Measurements from ENCODE around the gene DISC1. TPM values are rescaled to one million over a fixed set of nuclear protein-coding genes. Genes with fewer than 3 reads are reported as not detected.

Gene DISC1
- total RNA-seq, 3 donors from 2014 or later: 12.1 to 18.9 (median 12.4) TPM

DNA sequence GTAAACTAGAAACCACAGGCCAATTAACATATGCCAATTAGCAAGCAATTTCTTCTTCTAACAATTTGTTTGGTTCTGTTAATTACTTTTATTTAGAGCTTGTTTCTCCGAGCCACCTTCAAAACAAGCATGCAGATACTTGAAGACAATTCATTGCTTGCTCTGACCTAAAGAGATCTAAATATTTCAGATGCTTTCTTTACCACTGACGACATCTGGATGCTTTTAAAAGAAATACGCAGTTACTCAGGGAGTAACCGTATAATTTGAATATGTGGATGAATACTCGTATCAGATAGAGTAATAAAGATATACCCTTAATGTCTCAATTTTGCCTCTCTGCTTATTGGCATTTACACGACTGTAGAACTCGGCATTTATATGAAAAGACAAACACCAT lies 390.0 kb downstream of the DISC1 start:
- Histone ChIP-seq H3K27ac (no peak overlapping the region), H3K9me3 (no peaks in the 10 kb centered on the region), H3K36me3 (no peaks in the 10 kb centered on the region), H3K4me1 (no peaks in the 10 kb centered on the region), H3K4me3 (no peak overlapping the region), H3K27me3 (no peaks in the 10 kb centered on the region)
- intact Hi-C loops (cut with DNase I; ENCODE audit: low total_unique reads): no loop called here
- no peak for DNase-seq (ENCODE audit: low spot score in 2 of 2)
- no peak for TF ChIP-seq POLR2A (IDR thresholded peaks at IDR 0.05)
- TF ChIP-seq POLR2AphosphoS5 (IDR thresholded peaks at IDR 0.05): no peak
- TF ChIP-seq, protein P1, sequence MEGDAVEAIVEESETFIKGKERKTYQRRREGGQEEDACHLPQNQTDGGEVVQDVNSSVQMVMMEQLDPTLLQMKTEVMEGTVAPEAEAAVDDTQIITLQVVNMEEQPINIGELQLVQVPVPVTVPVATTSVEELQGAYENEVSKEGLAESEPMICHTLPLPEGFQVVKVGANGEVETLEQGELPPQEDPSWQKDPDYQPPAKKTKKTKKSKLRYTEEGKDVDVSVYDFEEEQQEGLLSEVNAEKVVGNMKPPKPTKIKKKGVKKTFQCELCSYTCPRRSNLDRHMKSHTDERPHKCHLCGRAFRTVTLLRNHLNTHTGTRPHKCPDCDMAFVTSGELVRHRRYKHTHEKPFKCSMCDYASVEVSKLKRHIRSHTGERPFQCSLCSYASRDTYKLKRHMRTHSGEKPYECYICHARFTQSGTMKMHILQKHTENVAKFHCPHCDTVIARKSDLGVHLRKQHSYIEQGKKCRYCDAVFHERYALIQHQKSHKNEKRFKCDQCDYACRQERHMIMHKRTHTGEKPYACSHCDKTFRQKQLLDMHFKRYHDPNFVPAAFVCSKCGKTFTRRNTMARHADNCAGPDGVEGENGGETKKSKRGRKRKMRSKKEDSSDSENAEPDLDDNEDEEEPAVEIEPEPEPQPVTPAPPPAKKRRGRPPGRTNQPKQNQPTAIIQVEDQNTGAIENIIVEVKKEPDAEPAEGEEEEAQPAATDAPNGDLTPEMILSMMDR (IDR thresholded peaks at IDR 0.05): no peak

DNA sequence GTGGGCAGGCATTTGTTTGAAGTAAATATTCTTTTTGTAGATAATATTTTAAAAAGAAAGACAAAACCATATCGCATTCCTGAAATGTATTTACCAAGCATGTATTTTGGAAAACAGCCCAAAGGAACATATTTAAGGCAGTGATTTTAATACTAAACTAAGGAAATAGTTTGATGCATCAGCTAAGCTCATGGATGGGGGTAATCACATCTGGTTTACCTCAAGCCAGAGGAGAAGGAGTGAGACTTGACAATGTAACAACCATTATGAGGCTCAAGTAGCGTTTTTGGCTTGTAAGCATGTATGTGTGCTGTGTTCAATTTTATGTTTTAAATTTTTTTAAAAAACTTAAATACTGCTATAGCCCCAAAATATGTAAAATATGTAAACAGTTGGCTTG lies 390.5 kb downstream of the DISC1 start:
- intact Hi-C loops (cut with DNase I; ENCODE audit: low total_unique reads): no loop called here
- TF ChIP-seq POLR2AphosphoS5 (IDR thresholded peaks at IDR 0.05) (no peak), POLR2A (IDR thresholded peaks at IDR 0.05) (no peak)
- TF ChIP-seq, protein P1 (IDR thresholded peaks at IDR 0.05): no peak

DNA sequence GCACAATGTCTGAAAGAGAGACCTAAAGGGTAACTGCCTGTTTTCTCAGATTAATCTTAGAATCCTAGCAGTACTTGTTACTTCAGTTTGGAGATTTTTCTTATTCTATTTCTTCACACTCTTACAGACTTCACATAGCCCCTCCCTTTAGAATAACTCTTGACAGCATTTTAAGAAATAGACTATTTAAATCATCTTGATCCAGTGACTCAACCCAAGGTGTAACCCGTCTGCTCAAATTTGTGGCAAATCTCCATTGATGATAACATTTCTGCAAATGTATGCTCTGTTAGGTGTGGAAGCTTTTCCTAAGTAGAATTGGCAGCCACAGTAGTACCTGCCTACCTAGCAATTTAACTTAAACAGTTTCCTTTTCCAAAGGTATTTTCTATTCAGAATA lies 391.2 kb downstream of the DISC1 start:
- H3K36me3 ChIP-seq: no peaks in the 10 kb centered on the region
- no peak overlapping the region for H3K27ac ChIP-seq
- H3K27me3 ChIP-seq: no peaks in the 10 kb centered on the region
- no peaks in the 10 kb centered on the region for H3K9me3 ChIP-seq
- intact Hi-C loops (cut with DNase I; ENCODE audit: low total_unique reads): no loop called here
- no peak for DNase-seq (ENCODE audit: low spot score in 2 of 2)
- no peak overlapping the region for H3K4me3 ChIP-seq
- no peaks in the 10 kb centered on the region for H3K4me1 ChIP-seq
- TF ChIP-seq, protein P1 (IDR thresholded peaks at IDR 0.05): no peak
- no peak for TF ChIP-seq POLR2A (IDR thresholded peaks at IDR 0.05)
- no peak for TF ChIP-seq POLR2AphosphoS5 (IDR thresholded peaks at IDR 0.05)

More for the DNA sequence above, 390.5 kb downstream of the DISC1 start:
- DNase-seq (ENCODE audit: low spot score in 2 of 2): no peak
- no peak overlapping the region for H3K27ac ChIP-seq
- no peaks in the 10 kb centered on the region for H3K9me3 ChIP-seq
- H3K36me3 ChIP-seq: no peaks in the 10 kb centered on the region
- no peak overlapping the region for H3K4me3 ChIP-seq
- no peaks in the 10 kb centered on the region for H3K4me1 ChIP-seq
- H3K27me3 ChIP-seq: no peaks in the 10 kb centered on the region

DNA sequence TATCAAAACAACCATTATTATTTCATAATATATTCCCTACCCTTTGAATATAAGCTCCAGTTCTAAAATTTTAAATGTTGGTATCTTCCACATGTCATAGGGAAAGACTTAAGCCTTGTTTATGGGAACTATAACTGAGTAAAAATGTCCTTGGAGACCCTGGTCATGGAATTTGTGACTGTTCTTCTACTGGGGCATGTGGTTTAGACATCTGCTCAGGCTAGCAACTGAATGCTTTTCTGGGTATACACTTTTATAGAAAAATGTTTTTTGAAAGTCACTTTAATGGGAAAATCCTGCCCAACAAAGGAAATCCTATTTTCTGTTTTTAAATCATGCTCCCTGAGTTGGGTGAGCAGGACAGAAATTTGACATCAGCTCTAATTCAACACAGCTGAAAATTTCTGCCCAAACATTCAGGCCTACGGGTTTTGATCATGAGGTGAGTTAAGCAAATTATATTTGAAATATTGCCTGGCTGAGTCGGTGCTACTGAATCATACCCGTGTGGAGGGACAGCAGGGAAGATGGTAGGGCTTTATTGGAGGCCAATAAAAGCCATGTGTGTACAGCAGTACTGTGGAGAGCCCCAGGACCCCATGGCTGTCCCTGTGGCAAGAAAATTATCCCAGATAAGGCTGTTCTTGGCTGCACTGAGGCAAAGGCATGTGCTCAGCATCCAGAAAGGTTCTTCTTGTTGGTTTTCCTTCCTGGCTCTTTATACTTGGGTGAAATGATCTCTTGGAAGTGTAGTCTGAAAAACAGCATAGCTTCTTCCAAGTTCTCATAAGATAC lies 391.8 kb downstream of the DISC1 start:
- no peak for DNase-seq (ENCODE audit: low spot score in 2 of 2)
- H3K4me3 ChIP-seq: no peak overlapping the region
- no peaks in the 10 kb centered on the region for H3K27me3 ChIP-seq
- TF ChIP-seq POLR2AphosphoS5 (IDR thresholded peaks at IDR 0.05) (no peak), POLR2A (IDR thresholded peaks at IDR 0.05) (no peak)
- TF ChIP-seq, protein P1 (IDR thresholded peaks at IDR 0.05): no peak
- H3K4me1 ChIP-seq: no peaks in the 10 kb centered on the region
- no peaks in the 10 kb centered on the region for H3K36me3 ChIP-seq
- intact Hi-C loops (cut with DNase I; ENCODE audit: low total_unique reads): no loop called here
- no peaks in the 10 kb centered on the region for H3K9me3 ChIP-seq
- no peak overlapping the region for H3K27ac ChIP-seq

DNA sequence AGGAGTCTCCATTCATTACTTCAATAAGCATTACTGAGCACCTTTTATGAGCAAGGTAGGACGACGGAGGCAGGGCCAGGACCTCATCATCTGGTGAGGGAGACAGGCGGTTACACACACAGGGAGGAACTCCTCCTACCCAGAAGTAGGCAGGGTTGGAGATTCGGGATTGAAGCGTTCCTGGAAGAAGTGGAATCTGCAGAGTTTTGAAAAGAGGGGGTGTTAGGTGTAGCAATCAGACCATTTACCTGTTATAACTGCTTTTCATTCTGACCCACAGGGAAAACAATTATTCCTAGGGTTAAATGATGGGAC lies 392.4 kb downstream of the DISC1 start:
- TF ChIP-seq POLR2AphosphoS5 (IDR thresholded peaks at IDR 0.05) (no peak), POLR2A (IDR thresholded peaks at IDR 0.05) (no peak)
- TF ChIP-seq, protein P1 (IDR thresholded peaks at IDR 0.05): no peak
- Histone ChIP-seq H3K27ac (no peak overlapping the region), H3K9me3 (no peaks in the 10 kb centered on the region), H3K27me3 (no peaks in the 10 kb centered on the region), H3K4me1 (no peaks in the 10 kb centered on the region), H3K36me3 (no peaks in the 10 kb centered on the region), H3K4me3 (no peak overlapping the region)
- intact Hi-C loops (cut with DNase I; ENCODE audit: low total_unique reads): no loop called here
- DNase-seq (ENCODE audit: low spot score in 2 of 2): no peak
